HEK293T (cell line): Measurements from ENCODE around the gene CACNG5.

Source experiments
- ARNT ChIP-seq: fragments of 450-650 bp; IDR thresholded peaks from 2 replicates; pipeline ENCODE4 v1.6.1; 2017; ENCODE audit warnings: mild to moderate bottlenecking
- BHLHE40 ChIP-seq: fragments of 450-650 bp; IDR thresholded peaks from 2 replicates; pipeline ENCODE4 v1.6.1; 2016; ENCODE audit warnings: mild to moderate bottlenecking, moderate library complexity, borderline replicate concordance
- ELF4 ChIP-seq: fragments of 450-650 bp; IDR thresholded peaks from 2 replicates; pipeline ENCODE4 v1.6.1; 2017; ENCODE audit warnings: antibody characterized with exemption
- FOXK2 ChIP-seq: fragments of 450-650 bp; IDR thresholded peaks from 2 replicates; pipeline ENCODE4 v1.6.1; 2016; ENCODE audit warnings: mild to moderate bottlenecking
- FOXM1 ChIP-seq: fragments of 450-650 bp; IDR thresholded peaks from 2 replicates; pipeline ENCODE4 v1.6.1; 2017; ENCODE audit warnings: mild to moderate bottlenecking, borderline replicate concordance
- HDGF ChIP-seq: fragments of 450-650 bp; IDR thresholded peaks from 2 replicates; pipeline ENCODE4 v1.6.1; 2017; ENCODE audit warnings: antibody characterized with exemption, borderline replicate concordance
- SUZ12 ChIP-seq: fragments of 450-650 bp; IDR thresholded peaks from 2 replicates; pipeline ENCODE4 v1.6.1; 2016; ENCODE audit warnings: mild to moderate bottlenecking
- ZNF384 ChIP-seq: fragments of 450-650 bp; IDR thresholded peaks from 2 replicates; pipeline ENCODE4 v1.6.1; 2016
- TF ChIP-seq, protein P1 (sequence below): fragments of 450-650 bp; IDR thresholded peaks from 2 replicates; pipeline ENCODE4 v1.6.1; 2016

DNA sequence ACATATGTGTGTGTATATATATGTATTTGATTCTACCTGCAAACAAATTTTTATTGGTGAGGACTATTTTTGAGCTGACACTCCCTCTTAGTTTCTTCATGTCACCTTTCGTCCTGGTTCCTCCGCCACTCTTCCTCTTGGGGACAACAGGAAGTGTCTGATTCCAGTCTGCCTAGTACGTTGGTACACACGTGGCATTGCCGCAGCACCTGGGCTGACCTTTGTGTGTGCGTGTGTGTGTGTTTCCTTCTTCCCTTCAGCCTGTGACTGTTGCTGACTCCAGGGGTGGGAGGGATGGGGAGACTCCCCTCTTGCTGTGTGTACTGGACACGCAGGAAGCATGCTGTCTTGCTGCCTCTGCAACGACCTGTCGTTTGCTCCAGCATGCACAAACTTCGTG is 29.4 kb upstream of the CACNG5 start:
- TF ChIP-seq ELF4: no peak
- TF ChIP-seq ZNF384: no peak
- no peak for TF ChIP-seq HDGF
- no peak for TF ChIP-seq FOXK2
- no peak for TF ChIP-seq SUZ12
- no peak for TF ChIP-seq FOXM1
- TF ChIP-seq, protein P1, sequence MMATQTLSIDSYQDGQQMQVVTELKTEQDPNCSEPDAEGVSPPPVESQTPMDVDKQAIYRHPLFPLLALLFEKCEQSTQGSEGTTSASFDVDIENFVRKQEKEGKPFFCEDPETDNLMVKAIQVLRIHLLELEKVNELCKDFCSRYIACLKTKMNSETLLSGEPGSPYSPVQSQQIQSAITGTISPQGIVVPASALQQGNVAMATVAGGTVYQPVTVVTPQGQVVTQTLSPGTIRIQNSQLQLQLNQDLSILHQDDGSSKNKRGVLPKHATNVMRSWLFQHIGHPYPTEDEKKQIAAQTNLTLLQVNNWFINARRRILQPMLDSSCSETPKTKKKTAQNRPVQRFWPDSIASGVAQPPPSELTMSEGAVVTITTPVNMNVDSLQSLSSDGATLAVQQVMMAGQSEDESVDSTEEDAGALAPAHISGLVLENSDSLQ: no peak
- TF ChIP-seq BHLHE40: no peak
- no peak for TF ChIP-seq ARNT
